Measurements from ENCODE around the gene CPSF4L. TPM values are rescaled to one million over a fixed set of nuclear protein-coding genes. Genes with fewer than 3 reads are reported as not detected.

CPSF4L gene
- total RNA-seq, 1 donor from 2014 or later: not detected

GRCh38 chr17:73227379-73227778 lies 34.3 kb downstream of the CPSF4L start:
- Histone ChIP-seq H3K9ac (no peak overlapping the region), H3K27ac (peak overlapping the region; percentile 2)
- no peak overlapping the region for H3K27ac Mint-ChIP-seq

GRCh38 chr17:73226556-73227172 lies 35.0 kb downstream of the CPSF4L start:
- H3K9ac ChIP-seq: no peak overlapping the region
- no peaks in the 10 kb centered on the region for H3K9me3 ChIP-seq (ENCODE audit: low read depth)
- TF ChIP-seq EZH2 (IDR thresholded peaks at IDR 0.05) (no peak), CTCF (IDR thresholded peaks at IDR 0.05) (no peak), EZH2phosphoT487 (IDR thresholded peaks at IDR 0.05) (no peak)
- Mint-ChIP-seq H3K4me1 (peaks cover 27% of the 10 kb centered on the region), H3K27ac (peak overlapping the region; percentile 2), H3K4me3 (no peak overlapping the region), H3K27me3 (ENCODE audit: insufficient read depth, low read depth) (no peaks in the 10 kb centered on the region), H3K9me3 (no peaks in the 10 kb centered on the region), H3K36me3 (no peaks in the 10 kb centered on the region)
- H3K4me2 ChIP-seq: peak overlapping the region; percentile 27
- no peaks in the 10 kb centered on the region for H3K36me3 ChIP-seq
- H3F3A ChIP-seq (ENCODE audit: low read depth): peaks cover 3% of the 10 kb centered on the region
- H3K79me2 ChIP-seq (ENCODE audit: low read depth): peaks cover 74% of the 10 kb centered on the region
- no peaks in the 10 kb centered on the region for H3K27me3 ChIP-seq
- H3K4me1 ChIP-seq: peaks cover 16% of the 10 kb centered on the region
- H3K4me3 ChIP-seq: no peak overlapping the region
- peak overlapping the region; percentile 2 for H3K27ac ChIP-seq
- peaks cover 27% of the 10 kb centered on the region for H4K20me1 ChIP-seq (ENCODE audit: low read depth)
- H2AFZ ChIP-seq (replicated peaks): no peak overlapping the region
- DNase-seq (ENCODE audit: low spot score): no peak

More at GRCh38 chr17:73227379-73227778, 34.3 kb downstream of the CPSF4L start:
- peaks cover 16% of the 10 kb centered on the region for H3K4me1 ChIP-seq
- TF ChIP-seq EZH2 (IDR thresholded peaks at IDR 0.05) (no peak), EZH2phosphoT487 (IDR thresholded peaks at IDR 0.05) (no peak), CTCF (IDR thresholded peaks at IDR 0.05) (no peak)
- Mint-ChIP-seq H3K27me3 (ENCODE audit: insufficient read depth, low read depth) (no peaks in the 10 kb centered on the region), H3K4me1 (peaks cover 27% of the 10 kb centered on the region), H3K36me3 (no peaks in the 10 kb centered on the region), H3K4me3 (no peak overlapping the region), H3K9me3 (no peaks in the 10 kb centered on the region)
- DNase-seq (ENCODE audit: low spot score): no peak
- peaks cover 27% of the 10 kb centered on the region for H4K20me1 ChIP-seq (ENCODE audit: low read depth)
- no peak overlapping the region for H3K4me3 ChIP-seq
- peaks cover 8% of the 10 kb centered on the region for H3F3A ChIP-seq (ENCODE audit: low read depth)
- H3K4me2 ChIP-seq: no peak overlapping the region
- H3K36me3 ChIP-seq: no peaks in the 10 kb centered on the region
- no peak overlapping the region for H2AFZ ChIP-seq (replicated peaks)
- H3K27me3 ChIP-seq: no peaks in the 10 kb centered on the region
- H3K9me3 ChIP-seq (ENCODE audit: low read depth): no peaks in the 10 kb centered on the region
- peaks cover 75% of the 10 kb centered on the region for H3K79me2 ChIP-seq (ENCODE audit: low read depth)

GRCh38 chr17:73224663-73225305 lies 36.9 kb downstream of the CPSF4L start:
- no peak for TF ChIP-seq EZH2 (IDR thresholded peaks at IDR 0.05)
- no peak for TF ChIP-seq CTCF (IDR thresholded peaks at IDR 0.05)
- no peak for TF ChIP-seq EZH2phosphoT487 (IDR thresholded peaks at IDR 0.05)
- Mint-ChIP-seq H3K36me3 (no peaks in the 10 kb centered on the region), H3K4me3 (no peak overlapping the region), H3K4me1 (peaks cover 12% of the 10 kb centered on the region), H3K27ac (no peak overlapping the region), H3K27me3 (ENCODE audit: insufficient read depth, low read depth) (no peaks in the 10 kb centered on the region), H3K9me3 (no peaks in the 10 kb centered on the region)
- no peak for DNase-seq (ENCODE audit: low spot score)
- Histone ChIP-seq H2AFZ (replicated peaks) (no peak overlapping the region), H3K79me2 (ENCODE audit: low read depth) (peaks cover 73% of the 10 kb centered on the region), H3K27me3 (no peaks in the 10 kb centered on the region), H3K27ac (no peak overlapping the region), H4K20me1 (ENCODE audit: low read depth) (peaks cover 13% of the 10 kb centered on the region), H3K4me2 (no peak overlapping the region), H3F3A (ENCODE audit: low read depth) (no peaks in the 10 kb centered on the region), H3K36me3 (no peaks in the 10 kb centered on the region), H3K9me3 (ENCODE audit: low read depth) (no peaks in the 10 kb centered on the region), H3K4me1 (peaks cover 8% of the 10 kb centered on the region), H3K4me3 (no peak overlapping the region), H3K9ac (no peak overlapping the region)

Data from neural progenitor cell (in vitro differentiated cells).